Measurements from ENCODE around the gene MAP3K9.

DNA sequence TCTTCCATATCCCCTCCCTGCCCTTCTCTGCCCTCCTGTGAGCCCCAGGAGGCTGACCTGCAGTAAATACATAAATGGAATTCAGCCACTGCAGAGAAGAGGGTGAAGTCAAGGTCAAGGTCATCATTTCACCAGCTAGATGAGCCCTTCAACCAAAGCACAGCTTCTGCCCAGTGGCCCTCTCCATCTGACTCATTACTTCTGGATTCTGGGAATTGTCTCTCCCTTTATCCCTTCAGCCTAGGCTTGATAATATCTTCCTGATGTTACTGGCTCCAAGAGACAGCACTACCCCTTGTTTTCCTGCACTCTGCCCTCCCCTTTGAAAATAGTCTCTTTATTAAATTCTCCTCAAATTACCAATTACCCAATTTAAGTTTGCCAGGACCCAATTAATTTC lies 103.1 kb downstream of the MAP3K9 start:
- no peak for TF ChIP-seq POLR2AphosphoS5 (IDR thresholded peaks at IDR 0.05)
- TF ChIP-seq, protein P1, sequence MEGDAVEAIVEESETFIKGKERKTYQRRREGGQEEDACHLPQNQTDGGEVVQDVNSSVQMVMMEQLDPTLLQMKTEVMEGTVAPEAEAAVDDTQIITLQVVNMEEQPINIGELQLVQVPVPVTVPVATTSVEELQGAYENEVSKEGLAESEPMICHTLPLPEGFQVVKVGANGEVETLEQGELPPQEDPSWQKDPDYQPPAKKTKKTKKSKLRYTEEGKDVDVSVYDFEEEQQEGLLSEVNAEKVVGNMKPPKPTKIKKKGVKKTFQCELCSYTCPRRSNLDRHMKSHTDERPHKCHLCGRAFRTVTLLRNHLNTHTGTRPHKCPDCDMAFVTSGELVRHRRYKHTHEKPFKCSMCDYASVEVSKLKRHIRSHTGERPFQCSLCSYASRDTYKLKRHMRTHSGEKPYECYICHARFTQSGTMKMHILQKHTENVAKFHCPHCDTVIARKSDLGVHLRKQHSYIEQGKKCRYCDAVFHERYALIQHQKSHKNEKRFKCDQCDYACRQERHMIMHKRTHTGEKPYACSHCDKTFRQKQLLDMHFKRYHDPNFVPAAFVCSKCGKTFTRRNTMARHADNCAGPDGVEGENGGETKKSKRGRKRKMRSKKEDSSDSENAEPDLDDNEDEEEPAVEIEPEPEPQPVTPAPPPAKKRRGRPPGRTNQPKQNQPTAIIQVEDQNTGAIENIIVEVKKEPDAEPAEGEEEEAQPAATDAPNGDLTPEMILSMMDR (IDR thresholded peaks at IDR 0.05) = no peak
